ENCODE data around the gene CREBRF.

GRCh38 chr5:173140769-173141168 lies 84.6 kb downstream of the CREBRF start:
- no peak for TF ChIP-seq ZNF274 (IDR thresholded peaks at IDR 0.05; ENCODE audit: low read depth, low read length)
- TF ChIP-seq YY1 (IDR thresholded peaks at IDR 0.05; ENCODE audit: insufficient read depth, insufficient read length): no peak
